H1 (cell line): ENCODE measurements around the gene EFR3B. TPM values are rescaled to one million over a fixed set of nuclear protein-coding genes. Genes with fewer than 3 reads are reported as not detected.

Experiments
- CTCF ChIA-PET: fragments of 300-600 bp; sonication (Branson Sonifier 250); formaldehyde crosslinking; loops from one replicate; lab custom pipeline; 2021; ENCODE audit not compliant: partially characterized antibody; lab: Charles Lee
- POLR2A ChIA-PET: fragments of 300-600 bp; sonication (Branson Sonifier 250); formaldehyde crosslinking; loops from one replicate; lab custom pipeline; 2021; ENCODE audit warnings: inconsistent platforms; ENCODE audit not compliant: partially characterized antibody; lab: Charles Lee
- DNase-seq, 2 experiments: peaks; one replicate each; pipeline versions ENCODE4 v3.0.0 to v3.0.0-alpha.2; 2010 to 2022; ENCODE audit warnings: low spot score in 2 of 2, low read depth in 1 of 2, mixed read lengths in 1 of 2
- FAIRE-seq: peaks from 2 replicates; lab custom pipeline; 2011; peaks lifted over from hg19 to GRCh38; lab: Jason Lieb, UNC
- H2AFZ ChIP-seq: 2 replicates; pipeline ENCODE4 v1.8.1; 2012; ENCODE audit warnings: low read length, inconsistent platforms
- H2AK5ac ChIP-seq: 2 replicates; pipeline ENCODE4 v1.6.1; 2013; ENCODE audit warnings: low read depth, low read length
- H2BK120ac ChIP-seq: replicated peaks from 2 replicates; pipeline ENCODE3; 2013; ENCODE audit warnings: low read depth, low read length, inconsistent platforms
- H2BK12ac ChIP-seq: 2 replicates; pipeline ENCODE4 v1.6.1; 2013; ENCODE audit warnings: low read depth, low read length
- H2BK15ac ChIP-seq: 2 replicates; pipeline ENCODE4 v1.6.1; 2013; ENCODE audit warnings: low read length
- H2BK20ac ChIP-seq: 2 replicates; pipeline ENCODE4 v1.6.1; 2013; ENCODE audit warnings: low read length
- H2BK5ac ChIP-seq: 2 replicates; pipeline ENCODE4 v1.6.1; 2013; ENCODE audit warnings: low read depth, low read length
- H3K14ac ChIP-seq: 2 replicates; pipeline ENCODE4 v1.6.1; 2013; ENCODE audit warnings: inconsistent platforms; ENCODE audit not compliant: insufficient read length
- H3K18ac ChIP-seq: 2 replicates; pipeline ENCODE4 v1.6.1; 2013; ENCODE audit warnings: low read length; ENCODE audit errors: extremely low read depth
- H3K23ac ChIP-seq: 2 replicates; pipeline ENCODE4 v1.6.1; 2013; ENCODE audit warnings: inconsistent platforms; ENCODE audit not compliant: insufficient read length
- H3K23me2 ChIP-seq: 2 replicates; pipeline ENCODE4 v1.6.1; 2013; ENCODE audit warnings: low read depth, low read length
- H3K27ac ChIP-seq: 2 replicates; pipeline ENCODE4 v1.6.1; 2011; ENCODE audit warnings: low read depth, low read length, inconsistent platforms
- H3K27me3 ChIP-seq, 4 experiments: replicated peaks in 1 of 4; 1 replicate in 1 of 4; 2 replicates in 3 of 4; pipeline versions ENCODE4 v1.6.1 to v1.8.1; 2011 to 2013; ENCODE audit warnings: low read length in 3 of 4, mild to moderate bottlenecking in 3 of 4, inconsistent platforms in 2 of 4, mixed read lengths in 2 of 4, moderate library complexity in 1 of 4; ENCODE audit not compliant: control insufficient read depth in 3 of 4, insufficient read depth in 3 of 4; ENCODE audit errors: extremely low read depth in 1 of 4
- H3K36me3 ChIP-seq, 4 experiments: 2 replicates each; pipeline versions ENCODE4 v1.6.1 to v1.8.1; 2011 to 2013; ENCODE audit warnings: mild to moderate bottlenecking in 4 of 4, low read length in 3 of 4, moderate library complexity in 2 of 4, control low read depth in 1 of 4, inconsistent platforms in 1 of 4; ENCODE audit not compliant: insufficient read depth in 4 of 4, control insufficient read depth in 2 of 4
- H3K4ac ChIP-seq: replicated peaks from 2 replicates; pipeline ENCODE3; 2013; ENCODE audit warnings: low read length, low read depth, mixed read lengths, inconsistent platforms; ENCODE audit not compliant: insufficient read length
- H3K4me1 ChIP-seq, 4 experiments: replicated peaks in 1 of 4; 1 replicate in 1 of 4; 2 replicates in 3 of 4; pipeline versions ENCODE4 v1.6.1 to v1.8.1; 2011 to 2013; ENCODE audit warnings: low read length in 3 of 4, inconsistent platforms in 2 of 4, mixed read lengths in 1 of 4; ENCODE audit not compliant: insufficient read depth in 4 of 4, control insufficient read depth in 3 of 4
- H3K4me2 ChIP-seq, 2 experiments: 2 replicates each; pipeline versions ENCODE4 v1.6.1 to v1.8.1; 2011 to 2013; ENCODE audit warnings: low read depth in 2 of 2, low read length in 2 of 2, control low read depth in 1 of 2, inconsistent platforms in 1 of 2, mild to moderate bottlenecking in 1 of 2; ENCODE audit not compliant: insufficient read depth in 1 of 2
- H3K4me3 ChIP-seq, 4 experiments: fragments of 200-600, 300-600 bp in 1 of 4; sonication (generic), shearing (Covaris generic), sonication (Bioruptor Twin) in 1 of 4; 2 replicates each; pipeline versions ENCODE4 v1.5.1 to v1.8.1; 2011 to 2016; ENCODE audit warnings: low read length in 4 of 4, low read depth in 3 of 4, control low read depth in 2 of 4, inconsistent platforms in 2 of 4, mild to moderate bottlenecking in 2 of 4, mixed read lengths in 1 of 4, moderate library complexity in 1 of 4; ENCODE audit not compliant: insufficient read depth in 2 of 4; ENCODE audit errors: extremely low read depth in 1 of 4
- H3K56ac ChIP-seq: replicated peaks from 2 replicates; pipeline ENCODE3; 2013; ENCODE audit warnings: low read depth, mild to moderate bottlenecking, mixed read lengths, low read length, inconsistent platforms; ENCODE audit not compliant: insufficient read length
- H3K79me1 ChIP-seq: 2 replicates; pipeline ENCODE4 v1.6.1; 2013; ENCODE audit warnings: low read depth, low read length, control low read depth
- H3K79me2 ChIP-seq, 2 experiments: 2 replicates each; pipeline versions ENCODE4 v1.6.1 to v1.8.1; 2012 to 2013; ENCODE audit warnings: low read length in 2 of 2, mild to moderate bottlenecking in 2 of 2, inconsistent platforms in 1 of 2; ENCODE audit not compliant: insufficient read depth in 2 of 2, control insufficient read depth in 1 of 2
- H3K9ac ChIP-seq, 4 experiments: replicated peaks in 1 of 4; 1 replicate in 1 of 4; 2 replicates in 3 of 4; pipeline versions ENCODE4 v1.6.1 to v1.8.1; 2011 to 2013; ENCODE audit warnings: low read depth in 3 of 4, low read length in 3 of 4, control low read depth in 2 of 4, mild to moderate bottlenecking in 2 of 4, moderate library complexity in 2 of 4, inconsistent platforms in 1 of 4; ENCODE audit errors: extremely low read depth in 1 of 4
- H3K9me3 ChIP-seq, 2 experiments: 2 replicates each; pipeline versions ENCODE4 v1.6.1 to v1.8.1; 2012 to 2013; ENCODE audit warnings: mild to moderate bottlenecking in 2 of 2, moderate library complexity in 2 of 2, control low read depth in 1 of 2, inconsistent platforms in 1 of 2, low read depth in 1 of 2, low read length in 1 of 2, mixed read lengths in 1 of 2; ENCODE audit not compliant: insufficient read depth in 2 of 2
- H4K20me1 ChIP-seq, 2 experiments: replicated peaks in 1 of 2; 2 replicates each; pipeline versions ENCODE3 to v1.8.1; 2011 to 2013; ENCODE audit warnings: inconsistent platforms in 2 of 2, low read length in 2 of 2, mild to moderate bottlenecking in 1 of 2; ENCODE audit not compliant: insufficient read depth in 2 of 2, control insufficient read depth in 1 of 2
- H4K5ac ChIP-seq: 2 replicates; pipeline ENCODE4 v1.6.1; 2013; ENCODE audit warnings: low read length, low read depth, mixed read lengths, inconsistent platforms; ENCODE audit not compliant: insufficient read length
- H4K8ac ChIP-seq: 2 replicates; pipeline ENCODE4 v1.8.0; 2013; ENCODE audit warnings: mild to moderate bottlenecking, moderate library complexity, low read length, inconsistent platforms; ENCODE audit not compliant: insufficient read depth; ENCODE audit errors: extremely low read depth
- H4K91ac ChIP-seq: replicated peaks from 2 replicates; pipeline ENCODE3; 2013; ENCODE audit warnings: low read length, mixed read lengths, inconsistent platforms; ENCODE audit not compliant: insufficient read length
- BCL11A ChIP-seq, 2 experiments: IDR thresholded peaks; one replicate each; pipeline ENCODE4 v1.6.1; 2011; ENCODE audit warnings: low read depth in 2 of 2, low read length in 2 of 2, mild to moderate bottlenecking in 2 of 2
- WGBS, 2 experiments: shearing (Covaris generic) in 1 of 2; methylation state at CpG; one replicate each; pipeline versions ENCODE4 v1.1.6 to v1.1.7; 2013 to 2015; ENCODE audit warnings: low lambda C conversion rate in 2 of 2, mixed read lengths in 2 of 2, inconsistent platforms in 1 of 2, low coverage in 1 of 2, missing lambda C conversion rate in 1 of 2; ENCODE audit not compliant: insufficient replicate concordance in 2 of 2, insufficient coverage in 1 of 2, insufficient read length in 1 of 2; ENCODE audit errors: extremely low coverage in 1 of 2, missing lambda C conversion rate in 1 of 2; 5-methylcytosine and 5-hydroxymethylcytosine counted together
- polyA plus RNA-seq, 7 experiments: library from polyadenylated mRNA; depleted of rRNA in 3 of 7; stranded (reverse) in 5 of 7; unstranded in 2 of 7; fragments of >200 nt in 5 of 7; fragments of 200-250 nt in 2 of 7; gene quantifications; 1 replicate in 5 of 7; 2 replicates in 1 of 7; 4 replicates in 1 of 7; pipeline versions ENCODE4 v1.2.1 to v1.2.3, GENCODE V29; 2011 to 2013; ENCODE audit warnings: missing spikeins in 2 of 7, mixed read lengths in 2 of 7
- total RNA-seq: library from RNA; stranded (reverse); fragmentation: NEBNext Ultra II Directional; extraction: Animal tissue kit (Norgen Biotek cat#: 25700); gene quantifications from 2 replicates; pipeline ENCODE4 v1.2.1, GENCODE V29; 2021

EFR3B gene
- total and polyA plus RNA-seq, 2 of the 8 experiments (the other 6 are each of a cell fraction or from before 2014, with no cell fraction given) = 3.4 to 9.6 TPM

DNA sequence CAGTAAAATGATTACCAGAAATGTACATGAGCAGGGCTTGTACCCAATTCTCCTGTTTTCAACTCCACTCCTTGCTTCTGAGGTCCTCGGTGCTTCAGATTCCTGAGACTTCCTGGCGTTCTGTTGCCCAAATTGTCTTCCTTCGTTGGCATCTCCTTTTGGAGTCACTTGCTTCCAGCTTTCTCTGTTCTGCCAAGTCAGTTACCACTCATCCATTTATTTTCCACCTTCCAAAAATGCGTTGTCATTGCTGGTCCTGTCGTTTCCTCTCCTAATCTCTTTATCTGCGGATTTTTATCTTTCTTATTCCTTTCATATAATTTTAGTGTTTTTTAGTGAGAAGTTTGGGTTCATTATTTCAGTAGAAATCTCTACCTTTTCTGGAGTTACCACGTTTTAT, 18.5 kb upstream of the EFR3B start:
- no peak overlapping the region for H3K56ac ChIP-seq
- peak overlapping the region; percentile 28; the same call in 1 of the 2 replicates for H2AFZ ChIP-seq
- H4K8ac ChIP-seq = no peak overlapping the region
- H4K20me1 ChIP-seq = no peaks in the 10 kb centered on the region
- no peak overlapping the region for H2BK20ac ChIP-seq
- no peak overlapping the region for H3K14ac ChIP-seq
- H3K4me3 ChIP-seq = no peak overlapping the region
- no peaks in the 10 kb centered on the region for H3K79me2 ChIP-seq
- no peaks in the 10 kb centered on the region for H3K9me3 ChIP-seq
- FAIRE-seq = no peak
- no peak for DNase-seq
- WGBS, 2 experiments = 85% methylated on average over 7 of the region's 7 CpGs; no CpG with 5 or more reads in 1 of the 2 experiments
- H2AK5ac ChIP-seq = no peak overlapping the region
- no peaks in the 10 kb centered on the region for H3K23me2 ChIP-seq
- H2BK120ac ChIP-seq = no peak overlapping the region
- H3K23ac ChIP-seq = no peak overlapping the region
- no peaks in the 10 kb centered on the region for H3K27me3 ChIP-seq
- no peak overlapping the region for H4K5ac ChIP-seq
- no peak overlapping the region for H3K18ac ChIP-seq
- no peak overlapping the region for H3K4me2 ChIP-seq
- no peak overlapping the region for H2BK15ac ChIP-seq
- no peaks in the 10 kb centered on the region for H3K36me3 ChIP-seq
- H3K27ac ChIP-seq = no peak overlapping the region
- H3K4me1 ChIP-seq = no peaks in the 10 kb centered on the region
- no peak overlapping the region for H3K9ac ChIP-seq
- H2BK12ac ChIP-seq = no peak overlapping the region
- POLR2A ChIA-PET = no interaction called here
- H3K4ac ChIP-seq = no peak overlapping the region
- CTCF ChIA-PET = no interaction called here
- H4K91ac ChIP-seq = no peak overlapping the region
- no peaks in the 10 kb centered on the region for H3K79me1 ChIP-seq
- no peak overlapping the region for H2BK5ac ChIP-seq
- no peak for TF ChIP-seq BCL11A (IDR thresholded peaks at IDR 0.05; ENCODE audit: low read depth in 2 of 2, low read length in 2 of 2)
